Kidney epithelial cell (primary cell): ENCODE results near the gene AHR. TPM values are rescaled to one million over a fixed set of nuclear protein-coding genes. Genes with fewer than 3 reads are reported as not detected.
"Not testable (repeated sequence)": the region's sequence is repeated elsewhere in the genome, so short reads cannot be mapped to it uniquely, and the experiment has no call there.

ENCODE experiments used
- DNase-seq: peaks from one replicate; pipeline ENCODE4 v3.0.0-alpha.2; 2010; ENCODE audit warnings: low read depth
- H3K27me3 ChIP-seq: 2 replicates; pipeline ENCODE4 v1.6.0; 2011; ENCODE audit warnings: low read length; ENCODE audit not compliant: control insufficient read depth, insufficient read depth
- H3K36me3 ChIP-seq: 2 replicates; pipeline ENCODE4 v1.5.1; 2011; ENCODE audit warnings: low read length; ENCODE audit not compliant: control insufficient read depth, insufficient read depth
- H3K4me3 ChIP-seq: 2 replicates; pipeline ENCODE4 v1.5.1; 2011; ENCODE audit warnings: low read depth, mild to moderate bottlenecking, control low read depth, low read length
- total RNA-seq: library from RNA; depleted of rRNA; stranded (reverse); fragments of >200 nt; gene quantifications from 2 replicates; pipeline ENCODE4 v1.2.3, GENCODE V29; 2015
- TF ChIP-seq, protein P1 (sequence below): IDR thresholded peaks from 2 replicates; pipeline ENCODE4 v1.5.1; 2011; ENCODE audit warnings: mild to moderate bottlenecking, moderate library complexity, low read length, control low read depth, inconsistent platforms; ENCODE audit not compliant: insufficient read depth, poor library complexity, severe bottlenecking

AHR gene
- total RNA-seq, 1 donor from 2014 or later = 29.0 TPM

- no peak for DNase-seq
- H3K36me3 ChIP-seq = no peaks in the 10 kb centered on the region
- no peak overlapping the region for H3K4me3 ChIP-seq
- TF ChIP-seq, protein P1, sequence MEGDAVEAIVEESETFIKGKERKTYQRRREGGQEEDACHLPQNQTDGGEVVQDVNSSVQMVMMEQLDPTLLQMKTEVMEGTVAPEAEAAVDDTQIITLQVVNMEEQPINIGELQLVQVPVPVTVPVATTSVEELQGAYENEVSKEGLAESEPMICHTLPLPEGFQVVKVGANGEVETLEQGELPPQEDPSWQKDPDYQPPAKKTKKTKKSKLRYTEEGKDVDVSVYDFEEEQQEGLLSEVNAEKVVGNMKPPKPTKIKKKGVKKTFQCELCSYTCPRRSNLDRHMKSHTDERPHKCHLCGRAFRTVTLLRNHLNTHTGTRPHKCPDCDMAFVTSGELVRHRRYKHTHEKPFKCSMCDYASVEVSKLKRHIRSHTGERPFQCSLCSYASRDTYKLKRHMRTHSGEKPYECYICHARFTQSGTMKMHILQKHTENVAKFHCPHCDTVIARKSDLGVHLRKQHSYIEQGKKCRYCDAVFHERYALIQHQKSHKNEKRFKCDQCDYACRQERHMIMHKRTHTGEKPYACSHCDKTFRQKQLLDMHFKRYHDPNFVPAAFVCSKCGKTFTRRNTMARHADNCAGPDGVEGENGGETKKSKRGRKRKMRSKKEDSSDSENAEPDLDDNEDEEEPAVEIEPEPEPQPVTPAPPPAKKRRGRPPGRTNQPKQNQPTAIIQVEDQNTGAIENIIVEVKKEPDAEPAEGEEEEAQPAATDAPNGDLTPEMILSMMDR = no peak
- no peaks in the 10 kb centered on the region for H3K27me3 ChIP-seq
Observed at GRCh38 chr7:17390392-17390791, 91.9 kb downstream of the AHR start.

- no peaks in the 10 kb centered on the region for H3K36me3 ChIP-seq
- no peaks in the 10 kb centered on the region for H3K27me3 ChIP-seq
- H3K4me3 ChIP-seq = no peak overlapping the region
- TF ChIP-seq, protein P1 = no peak
- no peak for DNase-seq
Observed at GRCh38 chr7:17391366-17391765, 92.9 kb downstream of the AHR start.

DNA sequence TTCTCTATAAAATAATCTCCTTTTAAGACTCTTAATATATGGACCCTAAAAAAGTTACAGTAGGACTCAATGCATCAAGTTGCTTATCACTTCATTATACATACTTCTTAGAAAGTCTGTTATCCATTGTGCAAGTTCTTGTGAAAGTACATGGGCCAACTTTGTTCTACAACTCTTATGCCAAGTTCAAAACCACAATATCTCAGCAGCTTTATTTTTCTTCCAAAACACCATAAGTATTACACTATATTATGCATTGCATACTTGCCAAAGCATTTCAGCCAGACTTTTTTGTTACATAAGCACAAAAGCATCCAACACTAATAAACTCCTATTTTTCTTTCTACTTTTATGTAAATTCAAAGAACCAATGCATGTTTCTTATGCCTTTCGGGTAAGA lies 94.4 kb downstream of the AHR start:
- Histone ChIP-seq H3K36me3 (no peaks in the 10 kb centered on the region), H3K4me3 (no peak overlapping the region), H3K27me3 (no peaks in the 10 kb centered on the region)
- DNase-seq = no peak
- TF ChIP-seq, protein P1 = no peak

GRCh38 chr7:17394563-17394962 lies 96.1 kb downstream of the AHR start:
- DNase-seq, H3K36me3 ChIP-seq, H3K27me3 ChIP-seq, H3K4me3 ChIP-seq: not testable (repeated sequence)
